GM23338 (cell line): ENCODE measurements around the gene MCC.

Experiments
- CREB1 ChIP-seq: fragments of 250-450 bp; sonication (Bioruptor Pico); IDR thresholded peaks from 2 replicates; pipeline ENCODE4 v1.5.0; 2020; ENCODE audit warnings: low read depth, mild to moderate bottlenecking, moderate library complexity
- CTCF ChIP-seq, 2 experiments: fragments of 200-600 bp in 1 of 2; sonication (generic) in 1 of 2; conservative IDR thresholded peaks; 2 replicates each; pipeline versions ENCODE4 v1.5.1 to v1.6.1; 2016 to 2017; ENCODE audit warnings: antibody characterized with exemption in 2 of 2, low read depth in 2 of 2, mild to moderate bottlenecking in 2 of 2, moderate library complexity in 1 of 2
- EZH2 ChIP-seq: fragments of 200-600 bp; sonication (generic); IDR thresholded peaks from one replicate; pipeline ENCODE4 v1.8.0; 2017; ENCODE audit warnings: antibody characterized with exemption, mild to moderate bottlenecking, low read depth; ENCODE audit not compliant: unreplicated experiment
- EZH2phosphoT487 ChIP-seq: fragments of 200-600 bp; sonication (generic); IDR thresholded peaks from one replicate; pipeline ENCODE4 v1.8.1; 2018; ENCODE audit warnings: antibody characterized with exemption; ENCODE audit not compliant: unreplicated experiment
- JUNB ChIP-seq: IDR thresholded peaks from one replicate; pipeline ENCODE4 v1.6.1; 2016; ENCODE audit warnings: antibody characterized with exemption; ENCODE audit not compliant: unreplicated experiment
- NANOG ChIP-seq: IDR thresholded peaks from 2 replicates; pipeline ENCODE4 v1.6.1; 2016; ENCODE audit warnings: antibody characterized with exemption, borderline replicate concordance
- POLR2AphosphoS5 ChIP-seq: IDR thresholded peaks from 2 replicates; pipeline ENCODE4 v1.6.1; 2016; ENCODE audit warnings: antibody characterized with exemption, low read depth
- ZNF114 ChIP-seq: fragments of 250-450 bp; sonication (Bioruptor Pico); IDR thresholded peaks from 2 replicates; pipeline ENCODE4 v1.5.0; 2020; ENCODE audit warnings: mild to moderate bottlenecking, moderate library complexity
- TF ChIP-seq, protein P1 (sequence below): IDR thresholded peaks from one replicate; pipeline ENCODE4 v1.6.1; 2018; ENCODE audit warnings: antibody characterized with exemption; ENCODE audit not compliant: unreplicated experiment

GRCh38 chr5:113373426-113373825, 114.8 kb downstream of the MCC start:
- TF ChIP-seq CTCF (conservative IDR thresholded peaks at IDR 0.05; ENCODE audit: low read depth in 2 of 2) (no peak), POLR2AphosphoS5 (no peak), EZH2 (no peak), EZH2phosphoT487 (no peak), NANOG (no peak), JUNB (no peak), CREB1 (CRISPR knock-in tag) (no peak), ZNF114 (CRISPR knock-in tag) (no peak)
- TF ChIP-seq, protein P1, sequence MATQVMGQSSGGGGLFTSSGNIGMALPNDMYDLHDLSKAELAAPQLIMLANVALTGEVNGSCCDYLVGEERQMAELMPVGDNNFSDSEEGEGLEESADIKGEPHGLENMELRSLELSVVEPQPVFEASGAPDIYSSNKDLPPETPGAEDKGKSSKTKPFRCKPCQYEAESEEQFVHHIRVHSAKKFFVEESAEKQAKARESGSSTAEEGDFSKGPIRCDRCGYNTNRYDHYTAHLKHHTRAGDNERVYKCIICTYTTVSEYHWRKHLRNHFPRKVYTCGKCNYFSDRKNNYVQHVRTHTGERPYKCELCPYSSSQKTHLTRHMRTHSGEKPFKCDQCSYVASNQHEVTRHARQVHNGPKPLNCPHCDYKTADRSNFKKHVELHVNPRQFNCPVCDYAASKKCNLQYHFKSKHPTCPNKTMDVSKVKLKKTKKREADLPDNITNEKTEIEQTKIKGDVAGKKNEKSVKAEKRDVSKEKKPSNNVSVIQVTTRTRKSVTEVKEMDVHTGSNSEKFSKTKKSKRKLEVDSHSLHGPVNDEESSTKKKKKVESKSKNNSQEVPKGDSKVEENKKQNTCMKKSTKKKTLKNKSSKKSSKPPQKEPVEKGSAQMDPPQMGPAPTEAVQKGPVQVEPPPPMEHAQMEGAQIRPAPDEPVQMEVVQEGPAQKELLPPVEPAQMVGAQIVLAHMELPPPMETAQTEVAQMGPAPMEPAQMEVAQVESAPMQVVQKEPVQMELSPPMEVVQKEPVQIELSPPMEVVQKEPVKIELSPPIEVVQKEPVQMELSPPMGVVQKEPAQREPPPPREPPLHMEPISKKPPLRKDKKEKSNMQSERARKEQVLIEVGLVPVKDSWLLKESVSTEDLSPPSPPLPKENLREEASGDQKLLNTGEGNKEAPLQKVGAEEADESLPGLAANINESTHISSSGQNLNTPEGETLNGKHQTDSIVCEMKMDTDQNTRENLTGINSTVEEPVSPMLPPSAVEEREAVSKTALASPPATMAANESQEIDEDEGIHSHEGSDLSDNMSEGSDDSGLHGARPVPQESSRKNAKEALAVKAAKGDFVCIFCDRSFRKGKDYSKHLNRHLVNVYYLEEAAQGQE = no peak
